Right ventricle myocardium inferior (tissue), 1 donor: ENCODE data around the gene ARAP2. TPM values are rescaled to one million over a fixed set of nuclear protein-coding genes. Genes with fewer than 3 reads are reported as not detected.
"Not testable (repeated sequence)": the region's sequence is repeated elsewhere in the genome, so short reads cannot be mapped to it uniquely, and the experiment has no call there.

Experiments
- ATAC-seq: fragments of 200-7000 bp; cut with Tn5 transposase; one replicate; pipeline ENCODE4 v1.9.1; 2020; ENCODE audit warnings: mild to moderate bottlenecking, moderate library complexity
- DNase-seq: peaks from one replicate; pipeline ENCODE4 v3.0.0; 2021; ENCODE audit errors: missing footprints
- intact Hi-C: fragments of 100-400 bp; cut with DNase I; formaldehyde crosslinking; loops from one replicate; pipeline ENCODE4 v1.11.0; 2022
- total RNA-seq: library from RNA; stranded (reverse); fragmentation: NEBNext Ultra II Directional; extraction: Animal tissue kit (Norgen Biotek cat#: 25700); gene quantifications from one replicate; pipeline ENCODE4 v1.2.1, GENCODE V29; 2021
- donor health status: DM: no; HTN: yes; CAD: no; lungs with severe emphysema.

Gene ARAP2
- total RNA-seq, 1 donor from 2014 or later = 2.8 TPM

GRCh38 chr4:36196145-36196913 is 48.0 kb downstream of the ARAP2 start:
- DNase-seq (no peak), ATAC-seq (no peak)
- intact Hi-C loops = no loop called here

GRCh38 chr4:36192922-36193321 is 51.4 kb downstream of the ARAP2 start:
- intact Hi-C loops = no loop called here
- ATAC-seq = no peak

GRCh38 chr4:36189511-36190226 is 54.6 kb downstream of the ARAP2 start:
- DNase-seq (no peak), ATAC-seq (no peak)
- intact Hi-C loops = no loop called here

More at GRCh38 chr4:36192922-36193321, 51.4 kb downstream of the ARAP2 start:
- no peak for DNase-seq

- no peak for DNase-seq
- no peak for ATAC-seq
- intact Hi-C loops = no loop called here
These were observed 56.5 kb downstream of the ARAP2 start for GRCh38 chr4:36187723-36188333.

GRCh38 chr4:36183665-36184393 is 60.5 kb downstream of the ARAP2 start:
- ATAC-seq = no peak
- no peak for DNase-seq
- intact Hi-C loops = no loop called here

- ATAC-seq = no peak
- intact Hi-C loops = no loop called here
- no peak for DNase-seq
These were observed 61.1 kb downstream of the ARAP2 start for GRCh38 chr4:36183232-36183631.

GRCh38 chr4:36182315-36182714 is 62.0 kb downstream of the ARAP2 start:
- DNase-seq, ATAC-seq, intact Hi-C loops: not testable (repeated sequence)

- no peak for ATAC-seq
- no peak for DNase-seq
- intact Hi-C loops = no loop called here
These were observed 64.1 kb downstream of the ARAP2 start for GRCh38 chr4:36180206-36180605.

- intact Hi-C loops = no loop called here
- DNase-seq (no peak), ATAC-seq (no peak)
These were observed 65.8 kb downstream of the ARAP2 start for GRCh38 chr4:36178484-36178883.

GRCh38 chr4:36177946-36178345 is 66.4 kb downstream of the ARAP2 start:
- no peak for DNase-seq
- intact Hi-C loops = no loop called here
- no peak for ATAC-seq

GRCh38 chr4:36174570-36174969 is 69.7 kb downstream of the ARAP2 start:
- ATAC-seq (no peak), DNase-seq (no peak)
- intact Hi-C loops = no loop called here

- intact Hi-C loops = no loop called here
- DNase-seq (no peak), ATAC-seq (no peak)
These were observed 70.4 kb downstream of the ARAP2 start for GRCh38 chr4:36173905-36174304.

GRCh38 chr4:36172656-36173055 is 71.7 kb downstream of the ARAP2 start:
- DNase-seq (no peak), ATAC-seq (no peak)
- intact Hi-C loops = no loop called here

- DNase-seq (no peak), ATAC-seq (no peak)
- intact Hi-C loops = no loop called here
These were observed 76.0 kb downstream of the ARAP2 start for GRCh38 chr4:36168127-36168878.

- no peak for DNase-seq
- no peak for ATAC-seq
- intact Hi-C loops = no loop called here
These were observed 78.7 kb downstream of the ARAP2 start for GRCh38 chr4:36165631-36166005.

- no peak for DNase-seq
- no peak for ATAC-seq
- intact Hi-C loops = no loop called here
These were observed 79.2 kb downstream of the ARAP2 start for GRCh38 chr4:36164900-36165630.

- no peak for ATAC-seq
- DNase-seq = no peak
- intact Hi-C loops = no loop called here
These were observed 81.1 kb downstream of the ARAP2 start for GRCh38 chr4:36163198-36163597.

- ATAC-seq = no peak
- intact Hi-C loops = no loop called here
These were observed 85.1 kb downstream of the ARAP2 start for GRCh38 chr4:36159208-36159607.

More at GRCh38 chr4:36159208-36159607, 85.1 kb downstream of the ARAP2 start:
- no peak for DNase-seq
